Thyroid gland (tissue), 4 donors: ENCODE measurements around the gene EGFL6.

Experiments
- CTCF ChIP-seq, 6 experiments: fragments of 200-600 bp in 3 of 6; fragments of 450-650 bp in 3 of 6; sonication (generic) in 3 of 6; IDR thresholded peaks; one replicate each; pipeline ENCODE4 v1.5.1; 2016 to 2019; ENCODE audit warnings: antibody characterized with exemption in 6 of 6, mild to moderate bottlenecking in 2 of 6, inconsistent platforms in 1 of 6, moderate library complexity in 1 of 6
- POLR2A ChIP-seq, 2 donors: fragments of 450-650 bp; IDR thresholded peaks; one replicate each; pipeline ENCODE4 v1.6.1; 2017; ENCODE audit warnings: antibody characterized with exemption in 2 of 2, mild to moderate bottlenecking in 2 of 2, moderate library complexity in 1 of 2

DNA sequence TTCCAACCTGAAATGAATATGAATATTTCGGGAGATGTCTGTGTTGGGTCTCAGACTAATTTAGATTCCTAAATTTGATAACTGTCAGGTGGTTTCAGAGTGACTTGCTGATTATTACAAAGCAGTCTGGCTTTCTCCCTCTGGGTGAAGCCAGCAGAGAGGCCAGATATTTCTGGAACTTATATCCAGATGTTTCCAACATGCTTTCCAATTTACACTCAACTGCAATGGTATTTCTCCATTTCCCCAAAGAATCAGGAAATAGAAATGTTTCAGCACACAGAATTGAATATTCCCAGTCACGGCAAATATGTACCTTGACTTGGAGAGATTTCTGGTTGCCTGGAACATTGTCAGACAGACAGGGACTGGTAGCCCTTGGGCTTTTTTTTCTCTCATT is 48.5 kb upstream of the EGFL6 start:
- TF ChIP-seq POLR2A (IDR thresholded peaks at IDR 0.05) (no peak), CTCF (IDR thresholded peaks at IDR 0.05) (no peak)
